ENCODE results near the gene NCOA6.
A peak's percentile ranks its signal among the peaks of the same experiment; 100 is the strongest.

Gene NCOA6

GRCh38 chr20:34709044-34709830 lies 116.2 kb downstream of the NCOA6 start:
- peaks cover 0 to 2% of the 10 kb centered on the region in 2 donors for H3K9me3 ChIP-seq (replicated peaks in 1 of 2; ENCODE audit: control insufficient read depth in 2 of 2, insufficient read depth in 1 of 2, low read depth in 1 of 2, low read length in 2 of 2)
- H3K18ac ChIP-seq (ENCODE audit: low read length), result peak overlapping the region; percentile 96
- H2BK5ac ChIP-seq (ENCODE audit: low read length), result peak overlapping the region; percentile 62
- H3K4ac ChIP-seq (ENCODE audit: low read length), result no peak overlapping the region
- H3K36me3 ChIP-seq (replicated peaks in 1 of 2; ENCODE audit: control insufficient read depth in 2 of 2, insufficient read depth in 2 of 2, low read length in 2 of 2), result peaks cover 7 to 18% of the 10 kb centered on the region in 2 donors
- no peak overlapping the region for H2AK5ac ChIP-seq (ENCODE audit: low read depth, low read length)
- H2BK120ac ChIP-seq (ENCODE audit: low read depth, low read length), result peak overlapping the region; percentile 40
- H3K4me3 ChIP-seq (ENCODE audit: low read length in 2 of 2), result peak overlapping the region; percentile 77 to 84
- H3K14ac ChIP-seq (ENCODE audit: low read length), result peak overlapping the region; percentile 50
- no peak overlapping the region for H3K27ac ChIP-seq (replicated peaks; ENCODE audit: low read length)
- H3K27me3 ChIP-seq (ENCODE audit: control insufficient read depth in 3 of 3, insufficient read depth in 3 of 3, low read depth in 1 of 3, low read length in 3 of 3), result peaks cover 0 to 47% (median 6%) of the 10 kb centered on the region in 3 experiments
- no peak overlapping the region for H4K8ac ChIP-seq (ENCODE audit: low read depth, low read length)
- H3K79me1 ChIP-seq (ENCODE audit: low read depth, low read length), result no peaks in the 10 kb centered on the region
- H3K23ac ChIP-seq (ENCODE audit: low read depth, low read length, poor library complexity), result peak overlapping the region; percentile 82
- DNase-seq (ENCODE audit: low spot score), result peak; percentile 73
- no peak overlapping the region for H2BK12ac ChIP-seq (ENCODE audit: low read length)
- H4K91ac ChIP-seq (ENCODE audit: low read depth, low read length, poor library complexity), result no peak overlapping the region
- peak overlapping the region; percentile 100 for H2AFZ ChIP-seq (ENCODE audit: low read length)
- H3K4me2 ChIP-seq (ENCODE audit: insufficient read depth, low read length, poor library complexity, severe bottlenecking), result peak overlapping the region; percentile 87
- peak overlapping the region; percentile 82 for H3K9ac ChIP-seq (ENCODE audit: low read depth, low read length, poor library complexity)
- H3K4me1 ChIP-seq (ENCODE audit: control insufficient read depth in 2 of 2, insufficient read depth in 1 of 2, low read depth in 1 of 2, low read length in 2 of 2), result peaks cover 6 to 7% of the 10 kb centered on the region in 2 donors
- WGBS, 2 donors (ENCODE audit: extremely low coverage in 2 of 2, insufficient read length in 2 of 2, insufficient replicate concordance in 1 of 2), result no CpG with 5 or more reads among the region's 64 CpGs
- H2BK15ac ChIP-seq (ENCODE audit: low read length), result peak overlapping the region; percentile 66

- H3K79me1 ChIP-seq (ENCODE audit: low read depth, low read length), result no peaks in the 10 kb centered on the region
- H3K23ac ChIP-seq (ENCODE audit: low read depth, low read length, poor library complexity), result peak overlapping the region; percentile 82
- no peak overlapping the region for H2AK5ac ChIP-seq (ENCODE audit: low read depth, low read length)
- WGBS, 2 donors (ENCODE audit: extremely low coverage in 2 of 2, insufficient read length in 2 of 2, insufficient replicate concordance in 1 of 2), result no CpG with 5 or more reads among the region's 22 CpGs
- H2AFZ ChIP-seq (ENCODE audit: low read length), result peak overlapping the region; percentile 100
- peak overlapping the region; percentile 77 to 84 for H3K4me3 ChIP-seq (ENCODE audit: low read length in 2 of 2)
- H4K91ac ChIP-seq (ENCODE audit: low read depth, low read length, poor library complexity), result peak overlapping the region; percentile 34
- H3K18ac ChIP-seq (ENCODE audit: low read length), result peak overlapping the region; percentile 77
- no peak overlapping the region for H2BK5ac ChIP-seq (ENCODE audit: low read length)
- peak; percentile 52 for DNase-seq (ENCODE audit: low spot score)
- peak overlapping the region; percentile 50 for H3K14ac ChIP-seq (ENCODE audit: low read length)
- H3K27ac ChIP-seq (replicated peaks; ENCODE audit: low read length), result no peak overlapping the region
- H4K8ac ChIP-seq (ENCODE audit: low read depth, low read length), result no peak overlapping the region
- H2BK12ac ChIP-seq (ENCODE audit: low read length), result peak overlapping the region; percentile 35
- no peak overlapping the region for H2BK120ac ChIP-seq (ENCODE audit: low read depth, low read length)
- H3K9ac ChIP-seq (ENCODE audit: low read depth, low read length, poor library complexity), result no peak overlapping the region
- H3K9me3 ChIP-seq (replicated peaks in 1 of 2; ENCODE audit: control insufficient read depth in 2 of 2, insufficient read depth in 1 of 2, low read depth in 1 of 2, low read length in 2 of 2), result peaks cover 0 to 2% of the 10 kb centered on the region in 2 donors
- peaks cover 0 to 49% (median 6%) of the 10 kb centered on the region in 3 experiments for H3K27me3 ChIP-seq (ENCODE audit: control insufficient read depth in 3 of 3, insufficient read depth in 3 of 3, low read depth in 1 of 3, low read length in 3 of 3)
- peak overlapping the region; percentile 87 for H3K4me2 ChIP-seq (ENCODE audit: insufficient read depth, low read length, poor library complexity, severe bottlenecking)
- no peak overlapping the region for H3K4ac ChIP-seq (ENCODE audit: low read length)
- no peak overlapping the region for H2BK15ac ChIP-seq (ENCODE audit: low read length)
- peaks cover 6 to 13% of the 10 kb centered on the region in 2 donors for H3K36me3 ChIP-seq (replicated peaks in 1 of 2; ENCODE audit: control insufficient read depth in 2 of 2, insufficient read depth in 2 of 2, low read length in 2 of 2)
- peaks cover 6 to 7% of the 10 kb centered on the region in 2 donors for H3K4me1 ChIP-seq (ENCODE audit: control insufficient read depth in 2 of 2, insufficient read depth in 1 of 2, low read depth in 1 of 2, low read length in 2 of 2)
Measured at GRCh38 chr20:34708621-34709043, 116.8 kb downstream of the NCOA6 start.

GRCh38 chr20:34706912-34707784 lies 118.3 kb downstream of the NCOA6 start:
- Histone ChIP-seq H3K23ac (ENCODE audit: low read depth, low read length, poor library complexity) (no peak overlapping the region), H3K18ac (ENCODE audit: low read length) (no peak overlapping the region), H3K36me3 (replicated peaks in 1 of 2; ENCODE audit: control insufficient read depth in 2 of 2, insufficient read depth in 2 of 2, low read length in 2 of 2) (peaks cover 0 to 2% of the 10 kb centered on the region in 2 donors), H2BK12ac (ENCODE audit: low read length) (no peak overlapping the region), H3K9me3 (replicated peaks in 1 of 2; ENCODE audit: control insufficient read depth in 2 of 2, insufficient read depth in 1 of 2, low read depth in 1 of 2, low read length in 2 of 2) (no peaks in the 10 kb centered on the region), H2BK120ac (ENCODE audit: low read depth, low read length) (no peak overlapping the region), H2AK5ac (ENCODE audit: low read depth, low read length) (no peak overlapping the region), H2BK5ac (ENCODE audit: low read length) (no peak overlapping the region), H3K79me1 (ENCODE audit: low read depth, low read length) (no peaks in the 10 kb centered on the region), H3K4me2 (ENCODE audit: insufficient read depth, low read length, poor library complexity, severe bottlenecking) (no peak overlapping the region), H2BK15ac (ENCODE audit: low read length) (no peak overlapping the region), H3K9ac (ENCODE audit: low read depth, low read length, poor library complexity) (no peak overlapping the region), H3K4ac (ENCODE audit: low read length) (no peak overlapping the region), H3K4me3 (ENCODE audit: low read length in 2 of 2) (no peak overlapping the region), H4K8ac (ENCODE audit: low read depth, low read length) (no peak overlapping the region), H3K4me1 (ENCODE audit: control insufficient read depth in 2 of 2, insufficient read depth in 1 of 2, low read depth in 1 of 2, low read length in 2 of 2) (peaks cover 6 to 7% of the 10 kb centered on the region in 2 donors), H2AFZ (ENCODE audit: low read length) (no peak overlapping the region), H4K91ac (ENCODE audit: low read depth, low read length, poor library complexity) (no peak overlapping the region), H3K27ac (replicated peaks; ENCODE audit: low read length) (no peak overlapping the region), H3K27me3 (ENCODE audit: control insufficient read depth in 3 of 3, insufficient read depth in 3 of 3, low read depth in 1 of 3, low read length in 3 of 3) (peaks cover 6 to 59% (median 8%) of the 10 kb centered on the region in 3 experiments), H3K14ac (ENCODE audit: low read length) (no peak overlapping the region)
- WGBS, 2 donors (ENCODE audit: extremely low coverage in 2 of 2, insufficient read length in 2 of 2, insufficient replicate concordance in 1 of 2), result no CpG with 5 or more reads among the region's 3 CpGs
- DNase-seq (ENCODE audit: low spot score), result no peak
